C1 segment of cervical spinal cord (tissue), 14 donors: ENCODE measurements around the gene ABLIM2.

Source experiments
- DNase-seq, 14 donors: peaks; one replicate each; lab custom pipeline; 2025; lab: John Stamatoyannopoulos, UW

Gene ABLIM2

DNA sequence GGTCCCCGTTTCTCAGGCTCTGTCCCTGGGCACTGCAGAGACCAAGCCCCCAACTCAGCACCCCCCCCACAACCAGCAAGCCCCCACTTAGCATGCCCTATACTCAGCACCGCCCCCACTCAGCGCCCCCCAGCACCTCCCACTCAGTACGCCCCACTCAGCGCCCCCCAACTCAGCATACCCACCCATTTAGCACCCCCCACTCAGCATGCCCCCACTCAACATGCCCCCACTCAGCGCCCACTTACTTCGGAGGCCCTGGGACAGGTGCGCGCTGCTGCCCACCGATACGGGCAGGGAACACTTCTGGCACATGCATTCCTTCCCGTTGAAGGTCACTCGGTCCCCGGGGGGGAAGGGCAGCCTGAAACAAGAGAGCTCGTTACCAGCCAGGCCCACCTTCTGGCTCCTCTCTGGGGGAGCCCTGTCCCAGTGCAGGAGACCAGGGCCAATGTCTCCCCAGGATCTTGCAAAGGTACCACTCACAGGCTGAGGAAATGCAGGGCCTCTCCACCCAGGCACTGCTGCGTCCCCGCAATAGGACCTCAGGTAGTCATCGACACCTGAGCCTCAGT lies 70.6 kb downstream of the ABLIM2 start:
- no peak for DNase-seq

DNA sequence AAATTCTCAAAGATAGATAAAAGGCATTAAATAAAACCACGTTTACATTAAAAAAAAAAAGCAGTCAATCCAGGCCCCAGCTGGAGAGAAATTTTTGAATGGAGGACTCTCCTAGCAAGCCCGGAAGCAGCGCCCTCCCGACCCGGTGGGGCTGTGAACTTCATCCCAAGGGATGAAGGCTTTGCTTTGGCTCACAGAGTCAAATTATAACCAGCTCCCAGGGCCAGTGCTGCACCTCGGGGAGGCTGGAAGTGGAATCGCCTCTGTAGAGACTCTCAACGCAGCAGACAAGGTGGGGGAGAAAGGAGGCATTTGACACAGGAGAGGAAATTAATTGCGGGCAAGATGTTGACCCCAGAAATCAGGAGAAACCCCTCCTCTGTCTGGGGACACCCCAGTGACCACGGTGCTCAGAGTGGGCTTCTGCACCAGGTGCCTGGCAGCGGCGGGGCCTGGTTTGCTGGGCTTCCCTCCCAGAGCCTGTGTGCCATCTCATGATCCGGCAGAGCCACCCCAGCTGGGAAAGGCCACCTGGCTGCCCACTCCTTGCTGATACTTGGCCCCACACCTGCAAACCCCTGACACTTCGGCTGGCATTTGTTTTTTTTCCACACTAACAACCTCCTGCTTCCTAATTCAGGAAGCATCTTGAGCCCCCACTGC lies 71.7 kb downstream of the ABLIM2 start:
- DNase-seq, result no peak

DNA sequence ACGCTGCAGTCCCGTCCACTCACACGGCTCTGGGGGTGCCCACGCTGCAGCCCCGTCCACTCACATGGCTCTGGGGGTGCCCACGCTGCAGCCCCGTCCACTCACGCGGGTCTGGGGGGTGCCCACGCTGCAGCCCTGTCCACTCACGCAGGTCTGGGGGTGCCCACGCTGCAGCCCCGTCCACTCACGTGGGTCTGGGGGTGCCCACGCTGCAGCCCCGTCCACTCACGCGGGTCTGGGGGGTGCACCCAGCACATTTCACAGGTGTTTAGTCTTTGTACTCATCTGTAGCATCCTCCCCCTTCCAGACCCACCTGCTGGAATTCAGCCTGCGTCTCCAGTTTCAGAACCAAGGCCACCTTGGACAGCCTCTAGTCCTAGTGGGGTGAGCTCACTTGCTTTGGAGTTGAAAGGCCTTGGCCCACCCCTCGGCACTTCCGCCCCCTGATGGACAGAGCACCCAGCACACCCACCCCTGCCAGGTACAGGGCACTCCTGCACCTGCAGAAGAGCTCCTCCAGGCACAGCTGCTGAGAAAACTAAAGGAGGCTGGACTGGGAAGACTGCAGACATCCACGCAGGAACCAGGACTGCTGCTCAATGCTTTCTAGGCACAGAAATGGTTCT lies 73.0 kb downstream of the ABLIM2 start:
- no peak for DNase-seq

DNA sequence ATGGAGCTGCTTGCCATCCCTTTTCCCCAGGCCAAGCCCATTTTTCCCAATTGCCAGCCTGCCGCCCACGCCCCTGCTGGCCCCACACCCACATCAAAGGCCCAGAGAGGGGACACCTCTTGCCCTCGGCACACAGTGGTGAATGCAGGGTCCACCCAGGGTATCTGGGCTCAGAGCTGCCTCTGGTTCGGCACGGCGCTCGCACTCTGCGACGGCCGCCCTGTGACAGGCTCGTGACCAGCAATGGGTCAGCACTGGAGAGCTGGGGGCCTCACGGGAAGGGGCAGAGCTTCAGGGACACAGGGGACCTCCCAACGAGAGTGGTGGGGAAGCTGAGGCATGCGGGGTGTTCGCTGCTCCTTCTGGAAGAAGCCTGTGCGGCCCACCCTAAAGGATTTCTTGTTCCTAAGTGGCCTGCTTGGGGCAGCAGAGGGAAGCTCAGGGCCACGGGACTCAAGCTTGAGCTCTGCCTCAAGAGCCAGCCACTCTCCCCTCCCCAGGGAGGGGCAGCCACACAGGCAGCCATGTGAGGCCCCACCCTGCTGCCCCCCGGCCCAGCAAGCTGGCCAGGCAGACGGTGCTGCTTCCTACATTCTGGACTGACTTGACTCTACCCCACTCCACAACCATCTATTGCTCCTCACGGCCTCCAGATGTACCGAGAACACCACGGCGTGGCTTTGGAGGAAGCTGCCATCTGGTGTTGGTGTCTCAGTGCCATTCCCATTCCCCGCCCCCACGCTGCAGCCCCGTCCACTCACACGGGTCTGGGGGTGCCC lies 73.7 kb downstream of the ABLIM2 start:
- DNase-seq, result no peak

DNA sequence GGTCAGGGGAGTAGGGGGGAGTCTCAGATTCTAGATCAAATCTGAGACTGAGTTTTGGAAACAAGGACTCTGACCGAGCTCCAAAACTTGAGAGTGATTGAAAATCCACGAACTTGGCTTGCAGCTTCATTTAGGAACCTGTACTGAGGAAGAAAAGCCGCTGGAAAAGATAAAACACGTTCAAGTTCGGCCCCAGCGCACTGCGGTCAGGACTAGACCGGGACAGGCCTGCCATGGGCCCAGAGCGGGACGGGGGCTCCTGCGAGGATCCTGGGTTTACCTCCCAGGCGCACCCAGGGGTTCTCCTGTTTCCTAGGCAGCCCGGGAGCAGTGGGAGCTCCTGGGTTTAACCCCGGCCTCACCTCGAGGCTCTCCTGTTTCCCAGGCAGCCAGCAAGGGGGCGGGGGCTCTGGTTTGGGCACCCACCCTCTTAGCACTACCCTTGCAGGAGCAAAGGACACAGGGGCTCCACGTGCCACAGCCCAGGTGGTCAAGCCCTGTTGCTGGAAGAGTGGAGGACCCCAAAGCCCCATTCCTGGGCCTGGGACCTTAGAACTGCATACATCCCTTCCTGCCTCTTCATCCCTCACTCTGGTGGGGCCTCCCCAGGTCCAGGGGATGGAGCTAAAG lies 74.5 kb downstream of the ABLIM2 start:
- DNase-seq, result no peak

DNA sequence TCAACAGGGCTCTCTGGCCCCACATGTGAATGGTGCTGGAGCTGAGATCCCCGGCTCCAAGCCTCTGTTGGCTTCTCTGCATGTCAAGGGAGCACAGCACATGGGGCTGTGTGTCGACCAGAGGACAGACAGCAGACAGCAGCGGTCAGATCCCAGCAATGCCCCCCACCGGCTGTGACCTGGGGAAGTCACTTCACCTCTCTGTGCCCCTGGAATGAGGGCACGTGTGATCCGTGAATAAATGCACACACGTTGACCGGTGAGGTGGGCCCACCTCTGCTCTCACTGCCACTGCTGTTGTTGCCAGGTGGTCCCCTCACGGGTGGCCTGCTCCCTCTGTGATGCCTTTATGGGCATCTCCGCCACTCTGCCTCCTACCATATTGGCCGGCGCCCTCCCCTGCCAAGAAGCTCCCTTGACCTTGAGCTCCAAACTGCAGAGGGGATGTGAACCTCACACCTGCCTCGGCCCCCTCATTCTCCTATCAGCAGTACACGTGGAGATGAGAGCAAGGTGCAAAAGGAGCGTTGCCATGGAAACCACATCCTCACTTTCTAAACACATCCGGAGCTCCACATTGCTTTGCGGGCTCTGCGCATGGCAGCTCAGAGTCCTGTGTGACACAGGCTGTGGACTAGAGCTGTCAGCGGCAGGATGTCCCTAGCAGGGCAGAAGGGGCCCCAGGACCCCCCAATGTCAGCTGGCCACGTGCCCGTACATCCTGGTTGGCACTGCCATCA lies 75.4 kb downstream of the ABLIM2 start:
- no peak for DNase-seq

DNA sequence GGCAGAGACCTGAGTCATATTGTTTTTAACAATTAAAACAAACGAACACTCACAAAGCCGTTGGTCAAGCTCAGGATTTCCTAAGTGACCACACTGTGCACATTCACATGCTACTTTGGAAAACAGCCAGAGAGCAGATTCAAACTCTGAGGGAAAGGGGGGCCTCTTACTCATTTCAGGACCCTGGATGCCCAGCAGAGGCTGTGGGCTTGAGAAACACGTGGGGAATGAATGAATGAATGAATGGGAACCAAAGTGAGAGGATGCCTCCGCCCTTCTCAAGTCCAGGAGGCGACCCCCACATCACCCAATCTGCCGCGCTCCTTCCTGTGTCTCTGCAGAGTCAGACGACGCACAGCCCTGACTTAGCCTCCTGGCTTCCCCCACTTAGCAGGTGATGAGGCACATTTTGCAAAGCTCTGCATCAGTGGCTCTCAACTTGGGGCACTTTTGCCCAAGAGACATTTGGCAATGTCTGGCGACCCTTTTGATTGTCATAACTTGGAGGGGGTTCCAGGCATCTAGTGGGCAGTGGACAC lies 76.0 kb downstream of the ABLIM2 start:
- no peak for DNase-seq

DNA sequence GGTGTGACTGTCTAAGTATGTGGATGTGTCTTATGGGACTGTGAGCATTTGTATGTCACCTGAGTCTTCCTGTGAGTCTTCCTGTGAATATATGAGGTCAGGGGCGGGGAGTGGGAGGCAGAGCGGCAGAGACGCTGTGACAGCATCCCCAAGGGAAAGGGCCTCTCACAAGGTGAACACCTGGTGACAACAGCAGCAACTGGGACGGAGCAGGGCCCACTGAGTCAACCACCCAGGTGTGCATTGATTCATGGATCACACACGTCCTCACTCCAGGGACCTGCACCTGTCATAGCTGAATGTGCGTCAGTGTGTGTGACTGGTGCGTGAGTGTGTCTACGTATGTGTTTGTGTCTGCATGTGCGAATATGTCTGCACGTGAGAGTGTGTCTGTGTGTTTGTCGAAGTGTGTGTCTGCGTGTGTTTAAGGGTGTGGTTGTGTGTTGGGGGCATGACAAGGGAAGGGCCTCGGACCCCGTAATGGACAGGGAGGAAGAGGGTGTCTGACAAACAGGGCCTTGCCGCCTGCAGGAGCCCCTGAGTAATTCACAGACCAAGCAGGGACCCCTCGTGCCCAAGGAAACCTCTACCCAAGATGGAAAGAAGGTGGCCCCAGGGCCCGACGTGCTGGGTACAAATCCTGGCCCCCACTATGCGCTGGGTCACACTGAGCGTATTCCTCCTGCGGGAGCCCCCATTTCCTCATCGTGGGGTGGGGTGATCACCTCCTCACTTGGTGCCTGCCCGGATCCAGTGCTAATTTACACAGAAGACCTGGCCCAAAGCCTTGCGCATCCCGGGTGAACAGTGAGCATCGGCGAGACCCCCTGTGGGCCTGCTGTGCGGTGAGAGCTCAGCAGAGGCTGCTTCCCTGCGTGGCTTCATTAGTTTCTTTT lies 76.7 kb downstream of the ABLIM2 start:
- DNase-seq, result no peak

DNA sequence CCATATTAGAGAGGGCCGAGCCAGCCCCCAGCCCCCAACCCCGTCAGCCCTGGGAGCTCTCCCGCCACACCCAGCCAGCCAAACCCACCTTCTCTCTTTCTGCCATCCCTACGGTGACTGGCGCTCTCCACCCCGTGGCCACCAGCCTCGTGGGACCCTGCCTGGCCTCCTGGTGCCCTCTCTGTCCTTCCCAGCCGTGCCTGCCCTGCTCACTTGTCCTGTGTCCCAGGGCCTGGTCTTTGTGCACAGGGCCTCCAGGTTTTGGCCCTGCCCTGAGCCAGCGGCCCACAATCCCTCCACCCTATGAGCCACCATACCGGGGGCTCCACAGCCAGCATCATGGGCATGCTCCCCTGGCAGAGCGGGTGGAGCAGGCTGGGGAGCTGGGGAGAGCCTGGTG lies 77.4 kb downstream of the ABLIM2 start:
- DNase-seq, result no peak

DNA sequence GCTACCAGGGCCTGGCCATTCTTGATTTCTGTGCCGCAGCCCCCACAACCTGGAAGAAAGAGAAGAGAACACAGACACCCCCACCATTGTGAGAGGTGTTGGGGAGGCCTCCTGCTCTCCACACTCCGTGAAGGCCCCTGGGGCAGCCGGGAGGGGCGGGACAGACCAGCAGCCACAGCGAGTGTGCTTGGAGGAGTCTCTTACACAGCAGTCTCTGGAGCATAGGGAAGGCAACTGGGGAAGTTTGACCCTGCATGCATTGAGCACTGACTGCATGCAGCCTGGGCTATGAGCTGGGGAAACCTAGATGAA lies 77.9 kb downstream of the ABLIM2 start:
- DNase-seq, result no peak

DNA sequence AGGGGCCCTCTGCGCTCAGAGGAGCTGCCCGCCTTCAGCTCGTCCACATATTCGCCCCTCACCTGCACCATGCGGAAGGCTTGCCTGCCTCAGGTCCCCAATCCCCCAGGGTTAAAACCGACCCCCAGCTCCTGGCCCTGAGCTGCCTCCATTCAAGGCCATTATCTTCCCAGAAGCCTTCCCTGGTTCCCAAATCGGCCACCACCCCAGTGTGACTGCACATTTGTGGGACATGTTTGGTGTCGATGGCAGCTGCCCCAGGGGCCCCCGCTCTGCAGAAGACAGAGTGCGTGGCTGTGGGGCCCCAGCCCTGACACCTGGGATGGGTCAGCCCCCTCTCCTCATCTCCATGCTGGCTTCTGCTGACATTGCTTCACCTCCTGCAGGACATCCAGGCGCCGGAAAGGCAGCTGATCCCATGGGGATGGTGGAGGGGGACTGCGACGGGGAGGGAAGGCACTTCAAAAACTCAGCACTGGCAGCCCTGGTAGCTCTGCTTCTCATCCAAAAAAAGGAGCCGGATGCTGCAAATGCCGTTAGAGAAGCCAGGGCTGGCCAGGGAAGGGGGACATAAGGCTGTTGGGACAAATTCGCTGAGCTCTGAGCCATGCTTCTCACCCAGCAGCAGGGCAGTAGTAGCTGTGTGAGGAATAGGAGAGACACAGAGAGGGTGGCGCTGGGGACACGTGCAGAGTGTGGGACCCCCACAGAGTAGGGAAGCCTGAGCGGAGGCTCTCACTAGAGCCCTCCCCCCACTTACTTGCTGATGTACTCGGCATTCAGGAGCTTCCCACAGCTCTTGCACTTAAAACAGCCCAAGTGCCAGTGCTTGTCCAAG lies 78.5 kb downstream of the ABLIM2 start:
- no peak for DNase-seq

DNA sequence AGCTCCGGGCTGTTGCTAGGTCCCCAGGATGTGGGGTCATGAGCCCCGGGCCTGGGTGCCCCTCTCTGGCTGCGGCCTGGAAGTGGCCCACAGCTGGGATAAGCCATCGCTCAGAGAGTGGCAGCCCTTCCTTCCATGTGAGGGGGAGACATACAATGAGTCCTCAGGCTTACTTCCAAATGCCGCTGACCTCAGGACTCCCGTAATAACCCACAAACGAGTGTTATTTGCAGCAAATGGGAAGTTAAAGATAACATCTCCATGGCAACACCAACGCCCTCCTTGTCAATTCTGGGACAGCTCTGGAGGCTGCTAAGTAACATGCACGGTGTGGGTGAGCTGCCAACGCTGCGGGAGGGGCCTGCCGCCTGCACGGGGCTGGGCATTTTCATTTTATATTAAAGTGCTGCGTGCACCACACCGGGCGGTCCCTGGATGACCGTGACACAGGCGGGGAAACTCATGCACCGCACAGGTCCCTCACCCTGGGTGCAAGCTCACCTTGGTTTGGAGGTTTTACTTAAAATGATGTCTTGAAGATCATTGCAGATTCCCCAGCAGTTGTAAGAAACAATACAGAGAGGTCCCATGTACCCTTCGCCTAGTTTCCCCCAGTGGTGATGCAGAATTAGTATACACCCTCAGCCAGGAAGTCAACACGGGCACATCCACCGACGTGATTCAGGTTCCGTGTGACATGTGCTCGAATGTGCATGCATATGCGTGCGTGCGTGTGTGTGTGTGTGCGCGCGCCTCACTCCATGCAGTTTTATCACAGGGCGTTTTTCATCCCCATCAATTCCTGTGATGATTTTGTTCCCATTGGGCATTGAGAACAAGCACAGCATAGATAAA lies 79.4 kb downstream of the ABLIM2 start:
- DNase-seq, result no peak

DNA sequence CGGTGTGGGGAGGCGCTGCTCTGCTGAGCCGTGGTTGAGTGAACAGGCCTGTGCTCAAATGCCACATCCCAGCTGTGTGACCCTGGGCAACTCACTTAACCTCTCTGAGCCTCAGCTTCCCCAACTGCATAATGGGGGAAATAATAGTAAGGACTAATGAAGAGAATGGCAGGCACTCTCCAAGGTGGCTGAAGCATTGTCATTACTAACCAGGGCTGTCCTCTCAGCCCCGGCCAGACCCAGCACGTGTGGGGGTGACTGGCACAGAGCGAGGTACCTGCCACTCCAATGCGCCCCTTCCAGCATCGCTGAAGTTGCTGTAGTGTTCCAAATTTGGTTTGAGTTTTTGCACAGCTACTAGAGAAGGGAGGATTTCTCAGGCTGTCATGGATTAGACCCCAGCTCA lies 80.0 kb downstream of the ABLIM2 start:
- no peak for DNase-seq

DNA sequence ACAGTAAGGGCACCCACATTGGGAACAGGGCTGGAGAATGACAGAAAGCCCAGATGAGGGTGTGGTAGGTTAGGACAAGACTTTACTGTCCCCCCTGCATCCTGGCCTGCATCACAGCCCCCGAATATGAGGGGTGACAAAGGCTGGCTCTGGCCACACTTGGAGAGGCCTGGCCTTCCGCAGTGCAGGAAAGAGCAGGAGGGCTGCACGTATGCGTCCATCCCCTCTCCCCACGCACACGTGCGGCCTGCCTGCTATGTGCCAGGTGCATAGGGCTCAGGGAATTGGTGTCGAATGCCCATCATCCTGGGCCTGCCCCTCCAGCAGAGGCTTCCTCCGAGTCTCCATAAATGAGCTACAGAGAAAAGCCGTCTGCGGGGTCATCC lies 80.5 kb downstream of the ABLIM2 start:
- DNase-seq, result no peak

DNA sequence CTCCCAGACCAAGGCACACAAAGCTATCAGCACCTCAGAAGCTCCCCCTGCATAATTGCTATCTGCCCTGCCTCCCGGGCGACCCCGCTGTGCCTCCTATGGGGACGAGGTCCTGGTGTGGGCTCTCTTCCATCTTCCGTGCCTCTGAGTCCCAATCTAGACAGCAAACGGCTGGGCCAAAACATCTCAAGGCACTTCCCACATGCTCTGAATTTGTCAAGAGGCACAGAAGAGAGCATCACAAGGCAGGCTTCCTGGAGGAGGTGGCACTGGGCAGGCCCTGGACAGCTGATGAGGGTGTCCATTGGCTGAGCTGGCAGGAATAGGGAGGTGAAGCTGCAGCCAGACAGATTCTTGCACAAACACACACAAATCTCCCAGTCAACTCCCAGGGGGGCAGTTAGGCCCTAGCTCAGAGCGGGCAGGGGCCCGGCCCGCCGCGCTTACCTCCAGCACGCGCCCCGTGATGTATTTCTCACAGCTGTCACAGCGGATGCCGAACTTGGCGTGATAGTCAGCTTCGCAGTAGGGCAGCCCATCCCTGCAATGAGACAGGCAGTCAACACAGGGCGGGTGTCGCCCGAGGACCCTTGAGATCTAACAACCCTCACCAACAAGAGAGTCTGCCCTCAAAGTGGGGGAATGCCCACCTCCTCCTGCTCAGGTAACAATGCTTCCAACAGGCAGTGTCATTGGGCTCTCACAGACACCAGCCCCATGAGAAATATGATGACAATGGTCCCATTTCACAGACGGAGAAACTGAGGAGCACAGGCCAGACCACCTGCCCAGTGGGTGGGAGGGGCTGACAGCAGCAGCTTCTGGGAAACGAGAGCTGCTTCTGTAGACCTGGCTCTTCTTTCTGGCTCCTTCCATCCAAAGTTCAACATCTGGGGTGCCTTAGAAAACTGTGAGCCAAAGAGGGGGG lies 81.2 kb downstream of the ABLIM2 start:
- DNase-seq, result no peak

DNA sequence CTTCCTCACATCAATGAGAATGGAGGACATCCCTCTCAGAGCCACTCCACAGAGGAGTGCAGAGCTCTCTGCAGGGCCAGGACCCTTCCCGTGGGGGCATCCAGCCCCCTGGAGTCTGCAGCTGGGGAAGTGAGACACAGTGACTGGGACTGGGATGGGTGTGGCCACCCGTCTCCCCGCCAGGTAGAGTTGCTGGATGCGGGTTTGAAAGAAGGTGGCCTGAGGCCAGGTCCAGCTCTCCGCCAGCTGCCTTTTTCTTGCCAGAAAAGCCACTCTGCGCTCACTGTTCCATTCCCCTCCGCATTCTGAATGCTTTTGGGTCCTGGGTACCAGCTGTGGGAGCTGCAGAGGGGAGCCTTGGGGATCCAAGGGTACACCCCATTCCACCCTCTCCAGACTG lies 82.6 kb downstream of the ABLIM2 start:
- no peak for DNase-seq

DNA sequence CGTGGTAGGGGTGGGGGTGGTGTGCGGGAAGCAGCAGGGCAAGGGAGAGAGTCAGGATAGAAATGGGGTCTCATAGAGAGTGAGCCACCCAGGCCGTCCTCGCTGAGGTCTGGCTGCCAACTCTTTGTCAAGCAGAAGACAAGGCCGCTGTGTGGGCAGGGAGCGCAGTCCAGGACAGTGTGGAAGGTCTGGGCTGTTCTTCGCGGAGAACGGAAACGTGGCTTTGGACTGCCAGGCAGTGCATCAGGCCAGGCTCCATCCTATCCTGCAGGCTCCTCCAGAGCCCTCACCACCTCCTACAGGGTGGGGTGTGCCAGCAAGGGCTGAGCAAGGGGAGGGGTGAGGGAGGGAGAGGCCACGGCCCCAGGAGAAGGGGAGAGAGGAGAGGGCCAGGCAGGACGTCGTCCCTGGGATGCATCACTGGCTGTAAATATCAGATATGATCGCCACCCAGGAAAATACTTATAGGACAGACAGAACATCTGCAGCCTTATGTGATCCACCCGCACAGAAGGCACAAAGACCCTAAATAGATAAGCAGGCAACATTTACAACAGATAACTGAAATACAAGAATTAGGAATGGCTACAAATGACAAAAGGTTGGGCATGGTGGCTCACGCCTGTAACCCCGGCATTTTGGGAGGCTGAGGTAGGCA lies 85.3 kb downstream of the ABLIM2 start:
- DNase-seq, result no peak
